ENCODE data around the gene MGRN1.
A peak's percentile ranks its signal among the peaks of the same experiment; 100 is the strongest.

The MGRN1 gene

GRCh38 chr16:4689864-4690704 is 65.5 kb downstream of the MGRN1 start:
- no peaks in the 10 kb centered on the region for H3K9me3 ChIP-seq (ENCODE audit: insufficient read depth, low read length)
- H3K9ac ChIP-seq (ENCODE audit: insufficient read length, low read depth): peak overlapping the region; percentile 21
- DNase-seq (ENCODE audit: low read depth, low spot score): no peak
- H3K4me3 ChIP-seq (ENCODE audit: insufficient read length, low read depth): no peak overlapping the region
- no peaks in the 10 kb centered on the region for H3K27me3 ChIP-seq (ENCODE audit: insufficient read depth, insufficient read length)
- H3K4me1 ChIP-seq (ENCODE audit: insufficient read depth, insufficient read length): peaks cover 16% of the 10 kb centered on the region
- TF ChIP-seq ZNF274 (IDR thresholded peaks at IDR 0.05; ENCODE audit: low read depth, low read length) (no peak), SUZ12 (IDR thresholded peaks at IDR 0.05; ENCODE audit: extremely low read depth, insufficient read depth, insufficient read length) (no peak), YY1 (IDR thresholded peaks at IDR 0.05; ENCODE audit: insufficient read depth, insufficient read length) (no peak)
- peaks cover 64% of the 10 kb centered on the region for H3K36me3 ChIP-seq (ENCODE audit: insufficient read depth, insufficient read length, low read length)

- H3K4me3 ChIP-seq (ENCODE audit: insufficient read length, low read depth): no peak overlapping the region
- H3K9me3 ChIP-seq (ENCODE audit: insufficient read depth, low read length): no peaks in the 10 kb centered on the region
- no peak overlapping the region for H3K9ac ChIP-seq (ENCODE audit: insufficient read length, low read depth)
- no peak for DNase-seq (ENCODE audit: low read depth, low spot score)
- H3K4me1 ChIP-seq (ENCODE audit: insufficient read depth, insufficient read length): peaks cover 22% of the 10 kb centered on the region
- peaks cover 64% of the 10 kb centered on the region for H3K36me3 ChIP-seq (ENCODE audit: insufficient read depth, insufficient read length, low read length)
- TF ChIP-seq ZNF274 (IDR thresholded peaks at IDR 0.05; ENCODE audit: low read depth, low read length) (no peak), YY1 (IDR thresholded peaks at IDR 0.05; ENCODE audit: insufficient read depth, insufficient read length) (no peak), SUZ12 (IDR thresholded peaks at IDR 0.05; ENCODE audit: extremely low read depth, insufficient read depth, insufficient read length) (no peak)
- H3K27me3 ChIP-seq (ENCODE audit: insufficient read depth, insufficient read length): no peaks in the 10 kb centered on the region
These were observed 66.5 kb downstream of the MGRN1 start for GRCh38 chr16:4690946-4691665.

- TF ChIP-seq ZNF274 (IDR thresholded peaks at IDR 0.05; ENCODE audit: low read depth, low read length) (no peak), SUZ12 (IDR thresholded peaks at IDR 0.05; ENCODE audit: extremely low read depth, insufficient read depth, insufficient read length) (no peak), YY1 (IDR thresholded peaks at IDR 0.05; ENCODE audit: insufficient read depth, insufficient read length) (no peak)
- no peak for DNase-seq (ENCODE audit: low read depth, low spot score)
- Histone ChIP-seq H3K4me1 (ENCODE audit: insufficient read depth, insufficient read length) (peaks cover 26% of the 10 kb centered on the region), H3K4me3 (ENCODE audit: insufficient read length, low read depth) (no peak overlapping the region), H3K9ac (ENCODE audit: insufficient read length, low read depth) (peak overlapping the region; percentile 17), H3K36me3 (ENCODE audit: insufficient read depth, insufficient read length, low read length) (peaks cover 64% of the 10 kb centered on the region), H3K27me3 (ENCODE audit: insufficient read depth, insufficient read length) (no peaks in the 10 kb centered on the region), H3K9me3 (ENCODE audit: insufficient read depth, low read length) (no peaks in the 10 kb centered on the region)
These were observed 67.2 kb downstream of the MGRN1 start for GRCh38 chr16:4691666-4692412.

GRCh38 chr16:4692460-4693295 is 68.1 kb downstream of the MGRN1 start:
- Histone ChIP-seq H3K9me3 (ENCODE audit: insufficient read depth, low read length) (no peaks in the 10 kb centered on the region), H3K9ac (ENCODE audit: insufficient read length, low read depth) (peak overlapping the region; percentile 83), H3K36me3 (ENCODE audit: insufficient read depth, insufficient read length, low read length) (peaks cover 64% of the 10 kb centered on the region), H3K4me3 (ENCODE audit: insufficient read length, low read depth) (peak overlapping the region; percentile 99), H3K27me3 (ENCODE audit: insufficient read depth, insufficient read length) (no peaks in the 10 kb centered on the region), H3K4me1 (ENCODE audit: insufficient read depth, insufficient read length) (peaks cover 26% of the 10 kb centered on the region)
- DNase-seq (ENCODE audit: low read depth, low spot score): no peak
- TF ChIP-seq YY1 (IDR thresholded peaks at IDR 0.05; ENCODE audit: insufficient read depth, insufficient read length): no peak
- TF ChIP-seq SUZ12 (IDR thresholded peaks at IDR 0.05; ENCODE audit: extremely low read depth, insufficient read depth, insufficient read length): no peak
- TF ChIP-seq ZNF274 (IDR thresholded peaks at IDR 0.05; ENCODE audit: low read depth, low read length): no peak

- peaks cover 26% of the 10 kb centered on the region for H3K4me1 ChIP-seq (ENCODE audit: insufficient read depth, insufficient read length)
- peak within 1 kb of the TSS; percentile 99 for H3K9ac ChIP-seq (ENCODE audit: insufficient read length, low read depth)
- peaks cover 63% of the 10 kb centered on the region for H3K36me3 ChIP-seq (ENCODE audit: insufficient read depth, insufficient read length, low read length)
- H3K9me3 ChIP-seq (ENCODE audit: insufficient read depth, low read length): no peaks in the 10 kb centered on the region
- peak; percentile 96 for DNase-seq (ENCODE audit: low read depth, low spot score)
- peak; percentile 37 for TF ChIP-seq YY1 (IDR thresholded peaks at IDR 0.05; ENCODE audit: insufficient read depth, insufficient read length)
- no peak for TF ChIP-seq ZNF274 (IDR thresholded peaks at IDR 0.05; ENCODE audit: low read depth, low read length)
- no peak for TF ChIP-seq SUZ12 (IDR thresholded peaks at IDR 0.05; ENCODE audit: extremely low read depth, insufficient read depth, insufficient read length)
- no peaks in the 10 kb centered on the region for H3K27me3 ChIP-seq (ENCODE audit: insufficient read depth, insufficient read length)
- H3K4me3 ChIP-seq (ENCODE audit: insufficient read length, low read depth): peak within 1 kb of the TSS; percentile 99
These were observed 68.8 kb downstream of the MGRN1 start, which contains the start of gene NUDT16L1 for GRCh38 chr16:4693296-4693955. Gene NUDT16L1 (plus strand): TSS chr16:4693562. CDS start chr16:4693727, 165 bp downstream.

Data from NT2/D1 (cell line).